Fibroblast of skin of left biceps (primary cell): ENCODE data around the gene NUBP1.
"Not testable (repeated sequence)": the region's sequence is repeated elsewhere in the genome, so short reads cannot be mapped to it uniquely, and the experiment has no call there.

Experiments used
- DNase-seq, 2 experiments: peaks; one replicate each; pipeline ENCODE4 v3.0.0-alpha.2; 2013; ENCODE audit warnings: low read depth in 2 of 2

The NUBP1 gene

GRCh38 chr16:10751291-10751697, 7.7 kb downstream of the NUBP1 start:
- DNase-seq, result no peak

GRCh38 chr16:10752843-10753523, 9.3 kb downstream of the NUBP1 start:
- no peak for DNase-seq

- DNase-seq, result no peak
Observed at GRCh38 chr16:10753670-10754069, 10.0 kb downstream of the NUBP1 start.

GRCh38 chr16:10754941-10755340, 11.3 kb downstream of the NUBP1 start:
- no peak for DNase-seq

GRCh38 chr16:10756574-10756973, 12.9 kb downstream of the NUBP1 start:
- no peak for DNase-seq

GRCh38 chr16:10760858-10761257, 17.2 kb downstream of the NUBP1 start:
- no peak for DNase-seq

- no peak for DNase-seq
Observed at GRCh38 chr16:10761373-10761772, 17.7 kb downstream of the NUBP1 start.

- DNase-seq, result no peak
Observed at GRCh38 chr16:10762336-10763016, 18.8 kb downstream of the NUBP1 start.

GRCh38 chr16:10763456-10763855, 19.8 kb downstream of the NUBP1 start:
- DNase-seq, result no peak

GRCh38 chr16:10765772-10766171, 22.1 kb downstream of the NUBP1 start:
- no peak for DNase-seq

GRCh38 chr16:10767127-10767526, 23.5 kb downstream of the NUBP1 start:
- DNase-seq, result no peak

GRCh38 chr16:10769381-10769780, 25.7 kb downstream of the NUBP1 start:
- DNase-seq, result no peak

- DNase-seq, result no peak
Observed at GRCh38 chr16:10770907-10771306, 27.3 kb downstream of the NUBP1 start.

- no peak for DNase-seq
Observed at GRCh38 chr16:10776280-10776679, 32.6 kb downstream of the NUBP1 start.

- DNase-seq, result not testable (repeated sequence)
Observed at GRCh38 chr16:10776923-10777322, 33.3 kb downstream of the NUBP1 start.

GRCh38 chr16:10777356-10777755, 33.7 kb downstream of the NUBP1 start:
- DNase-seq, result no peak

GRCh38 chr16:10779908-10780307, 36.3 kb downstream of the NUBP1 start:
- not testable (repeated sequence) for DNase-seq

- DNase-seq, result no peak
Observed at GRCh38 chr16:10780628-10781027, 37.0 kb downstream of the NUBP1 start.

GRCh38 chr16:10782628-10783027, 39.0 kb downstream of the NUBP1 start:
- DNase-seq, result no peak

GRCh38 chr16:10787304-10787703, 43.7 kb downstream of the NUBP1 start:
- no peak for DNase-seq

- not testable (repeated sequence) for DNase-seq
Observed at GRCh38 chr16:10788630-10789029, 45.0 kb downstream of the NUBP1 start.

GRCh38 chr16:10791048-10791447, 47.4 kb downstream of the NUBP1 start:
- DNase-seq, result no peak

- DNase-seq, result no peak
Observed at GRCh38 chr16:10799736-10800135, 56.1 kb downstream of the NUBP1 start.

- DNase-seq, result no peak
Observed at GRCh38 chr16:10805334-10805733, 61.7 kb downstream of the NUBP1 start.
